GM18498 (cell line): ENCODE data around the gene CYP2A6.
"Not testable (repeated sequence)": the region's sequence is repeated elsewhere in the genome, so short reads cannot be mapped to it uniquely, and the experiment has no call there.

Experiments
- ATAC-seq: cut with Tn5 transposase; IDR thresholded peaks from one replicate; pipeline ENCODE4 v1.9.1; 2021; ENCODE audit warnings: mild to moderate bottlenecking, moderate library complexity; ENCODE audit not compliant: unreplicated experiment

Gene CYP2A6

GRCh38 chr19:40852467-40853152, 2.4 kb upstream of the CYP2A6 start:
- not testable (repeated sequence) for ATAC-seq

GRCh38 chr19:40846722-40847121, 3.5 kb downstream of the CYP2A6 start:
- ATAC-seq = not testable (repeated sequence)

DNA sequence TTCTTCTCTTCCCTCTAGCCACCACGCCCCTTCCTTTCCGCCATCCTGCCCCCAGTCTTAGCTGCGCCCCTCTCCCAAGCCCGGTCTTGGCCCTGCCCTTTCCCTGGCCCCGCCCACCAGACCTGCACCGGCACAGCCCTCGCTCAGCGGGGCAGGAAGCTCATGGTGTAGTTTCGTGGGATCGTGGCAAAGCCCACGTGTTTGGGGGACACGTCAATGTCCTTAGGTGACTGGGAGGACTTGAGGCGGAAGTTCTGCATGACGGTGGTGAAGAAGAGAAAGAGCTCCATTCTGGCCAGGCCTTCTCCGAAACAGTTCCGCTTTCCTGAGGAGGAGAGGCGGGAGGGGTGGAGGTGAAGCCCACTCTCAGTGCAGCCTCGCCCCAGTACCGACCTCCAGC, 6.6 kb downstream of the CYP2A6 start:
- ATAC-seq = not testable (repeated sequence)

DNA sequence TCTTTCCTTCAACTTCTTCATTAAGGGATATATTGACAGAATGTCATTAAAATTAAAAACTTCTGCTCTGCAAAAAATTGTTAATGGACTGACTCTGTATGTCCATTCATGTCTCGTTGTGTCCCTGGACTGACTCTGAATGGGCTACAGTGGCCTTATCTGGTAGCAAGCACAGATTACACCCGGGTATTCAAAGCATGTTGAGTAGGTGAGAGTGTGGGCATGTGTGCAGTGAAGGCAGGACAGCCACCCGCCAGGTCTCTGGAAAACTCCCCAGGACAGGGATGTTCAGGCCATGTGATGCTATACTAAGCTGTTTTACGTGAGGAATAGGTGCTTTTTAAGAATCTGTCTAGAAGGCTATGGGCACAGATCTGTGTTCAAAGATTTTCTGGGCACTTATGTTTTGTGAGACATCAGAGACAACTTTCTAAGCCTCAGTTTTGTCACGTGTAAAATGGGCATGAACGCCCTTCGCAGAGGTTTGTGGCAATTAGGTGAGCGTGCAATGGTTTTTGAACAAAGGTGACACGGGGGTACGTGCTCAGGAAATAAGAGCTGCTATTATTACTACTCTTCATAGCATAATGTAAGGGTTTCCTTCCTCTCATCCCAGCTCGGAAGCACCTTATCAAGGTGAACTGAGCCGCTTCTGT, 7.1 kb downstream of the CYP2A6 start:
- ATAC-seq = not testable (repeated sequence)

DNA sequence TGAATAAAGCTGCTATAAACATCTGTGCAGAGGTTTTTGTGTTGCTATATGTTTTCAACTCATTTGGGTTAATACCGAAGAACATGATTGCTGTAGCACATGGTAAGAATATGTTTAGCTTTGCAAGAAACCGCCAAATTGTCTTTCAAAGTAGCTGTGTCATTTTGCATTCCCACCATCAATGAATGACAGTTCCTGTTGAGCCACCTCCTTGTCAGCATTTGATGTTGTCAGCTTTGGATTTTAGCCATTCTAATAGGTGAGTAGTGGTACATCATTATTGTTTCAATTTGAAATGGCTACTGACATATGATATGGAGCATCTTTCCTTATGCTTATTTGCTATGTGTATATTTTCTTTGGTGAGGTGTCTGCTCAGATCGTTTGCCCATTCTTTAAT, 8.2 kb downstream of the CYP2A6 start:
- not testable (repeated sequence) for ATAC-seq

- ATAC-seq = not testable (repeated sequence)
These were observed 11.8 kb downstream of the CYP2A6 start for GRCh38 chr19:40838477-40838876.

GRCh38 chr19:40836754-40837429, 13.4 kb downstream of the CYP2A6 start:
- no peak for ATAC-seq

DNA sequence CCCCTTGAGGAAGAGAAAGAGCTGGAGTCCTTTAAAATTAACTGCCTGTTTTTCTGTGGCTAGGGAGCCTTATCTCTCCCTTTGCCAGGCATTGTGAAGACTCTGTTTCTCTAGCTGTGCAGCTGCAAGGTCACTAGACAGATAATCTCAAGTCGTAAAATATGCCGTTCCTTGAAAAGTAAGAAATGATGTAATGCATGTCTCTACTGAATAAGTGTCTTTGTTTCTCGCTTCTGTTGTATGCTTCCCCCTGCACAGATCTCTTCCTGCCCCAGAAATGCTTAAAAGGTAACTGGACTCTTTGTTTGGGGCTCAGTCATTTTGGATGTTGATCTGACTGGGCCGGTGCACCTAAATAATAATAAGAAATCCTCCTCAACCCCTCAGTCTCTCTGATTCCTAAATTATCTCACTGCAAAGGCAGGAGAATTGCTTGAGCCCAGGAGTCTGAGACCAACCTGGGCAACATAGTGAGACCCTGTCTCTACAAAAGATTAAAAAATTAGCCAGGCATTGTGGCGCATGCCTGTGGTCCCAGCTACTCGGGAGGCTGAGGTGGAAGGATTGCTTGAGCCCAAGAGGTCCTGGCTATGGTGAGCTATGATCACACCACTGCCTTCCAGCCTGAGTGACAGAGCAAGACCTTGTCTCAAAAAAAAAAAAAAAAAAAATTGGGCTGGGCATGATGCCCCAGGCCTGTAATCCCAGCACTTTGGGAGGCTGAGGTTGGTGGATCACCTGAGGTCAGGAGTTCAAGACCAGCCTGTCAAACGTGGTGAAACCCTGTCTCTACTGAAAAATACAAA, 16.3 kb downstream of the CYP2A6 start:
- not testable (repeated sequence) for ATAC-seq

GRCh38 chr19:40832431-40832790, 17.8 kb downstream of the CYP2A6 start:
- ATAC-seq = not testable (repeated sequence)

DNA sequence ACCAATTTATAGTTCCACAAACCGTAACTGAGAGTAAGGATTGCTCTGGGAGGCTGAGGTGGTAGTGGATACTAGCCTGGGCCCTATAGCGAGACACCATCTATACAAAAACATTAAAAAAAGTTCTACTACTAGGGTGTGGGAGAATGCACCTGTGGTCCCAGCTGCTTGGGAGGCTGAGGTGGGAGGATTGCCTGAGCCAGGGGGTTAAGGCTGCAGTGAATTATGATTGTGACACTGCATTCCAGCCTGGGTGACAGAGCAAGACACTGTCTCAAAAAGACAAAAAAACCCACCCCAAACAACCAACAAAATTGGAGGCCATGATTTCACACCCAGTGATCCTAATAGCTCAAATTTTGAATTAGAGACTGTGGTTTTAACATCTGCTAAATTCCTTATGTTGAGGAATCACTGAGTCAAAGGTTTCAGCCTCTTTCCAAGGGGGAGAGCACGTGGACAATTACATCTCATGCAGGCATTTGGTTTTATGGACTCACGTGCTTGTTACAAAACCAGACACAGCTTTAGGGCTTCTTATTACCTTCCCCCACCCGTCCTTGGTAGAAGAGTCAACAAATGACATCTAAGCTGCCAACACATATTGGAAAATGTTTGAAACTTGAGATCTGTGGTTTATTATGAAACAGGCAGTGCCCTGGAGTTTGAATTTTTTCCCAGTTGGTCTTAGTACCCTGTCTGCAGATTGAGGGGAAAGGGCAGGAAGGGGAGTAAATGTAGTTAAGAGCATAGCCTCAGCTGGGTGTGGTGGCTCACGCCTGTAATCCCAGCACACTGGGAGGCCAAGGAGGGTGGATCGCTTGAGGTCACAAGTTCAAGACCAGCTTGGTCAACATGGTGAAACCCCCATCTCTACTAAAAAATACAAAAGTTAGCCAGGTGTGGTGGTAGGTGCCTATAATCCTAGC, 18.5 kb downstream of the CYP2A6 start:
- no peak for ATAC-seq

GRCh38 chr19:40830741-40831140, 19.5 kb downstream of the CYP2A6 start:
- not testable (repeated sequence) for ATAC-seq

- no peak for ATAC-seq
These were observed 21.0 kb downstream of the CYP2A6 start for GRCh38 chr19:40829205-40829604.

- ATAC-seq = no peak
These were observed 22.6 kb downstream of the CYP2A6 start for GRCh38 chr19:40827386-40828247.

- ATAC-seq = not testable (repeated sequence)
These were observed 23.4 kb downstream of the CYP2A6 start for GRCh38 chr19:40826699-40827385.

- not testable (repeated sequence) for ATAC-seq
These were observed 23.9 kb downstream of the CYP2A6 start for GRCh38 chr19:40826312-40826698.

- not testable (repeated sequence) for ATAC-seq
These were observed 24.7 kb downstream of the CYP2A6 start for GRCh38 chr19:40825460-40826095.

DNA sequence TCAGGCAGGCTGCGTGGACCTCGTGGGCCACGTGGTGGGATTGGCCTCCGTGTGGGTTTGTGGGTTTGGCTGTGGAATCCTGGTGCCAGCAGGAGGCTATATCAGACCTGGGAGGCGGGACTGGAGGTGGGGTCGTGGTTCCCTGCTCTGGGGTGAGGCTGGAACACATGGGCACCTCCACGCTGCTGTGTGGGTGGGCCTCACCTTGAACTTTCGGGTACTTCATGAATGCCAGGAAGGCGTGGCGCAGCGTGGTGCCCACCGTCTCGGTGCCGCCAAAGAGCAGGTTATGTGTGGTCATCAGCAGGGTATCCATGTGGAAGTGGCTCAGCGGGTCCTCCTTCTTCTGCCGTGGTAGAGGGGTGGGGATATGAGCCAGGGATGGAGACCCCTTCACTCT, 25.3 kb downstream of the CYP2A6 start:
- not testable (repeated sequence) for ATAC-seq
